ENCODE data around the gene MT1E.

MT1E gene

GRCh38 chr16:56628486-56629350 is 3.1 kb downstream of the MT1E start:
- no peak for DNase-seq

- DNase-seq = no peak
Measured at GRCh38 chr16:56629531-56629930, 4.0 kb downstream of the MT1E start.

- DNase-seq = no peak
Measured at GRCh38 chr16:56630134-56630533, 4.6 kb downstream of the MT1E start.

- DNase-seq = no peak
Measured at GRCh38 chr16:56631197-56631596, 5.6 kb downstream of the MT1E start.

GRCh38 chr16:56631832-56632155 is 6.2 kb downstream of the MT1E start:
- DNase-seq = no peak

- DNase-seq = peak; percentile 72
Measured at GRCh38 chr16:56632156-56632847, 6.7 kb downstream of the MT1E start, which contains the start of gene MT1M. Gene MT1M (plus strand): TSS chr16:56632659. CDS start chr16:56632732, 73 bp downstream.

- DNase-seq = no peak
Measured at GRCh38 chr16:56632848-56633365, 7.3 kb downstream of the MT1E start.

GRCh38 chr16:56633535-56633934 is 8.0 kb downstream of the MT1E start:
- DNase-seq = no peak

GRCh38 chr16:56634715-56635440 is 9.3 kb downstream of the MT1E start:
- DNase-seq = no peak

GRCh38 chr16:56635441-56635967 is 9.9 kb downstream of the MT1E start:
- no peak for DNase-seq

- DNase-seq = no peak
Measured at GRCh38 chr16:56636616-56637413, 11.2 kb downstream of the MT1E start.

GRCh38 chr16:56637814-56638750 is 12.5 kb downstream of the MT1E start, which contains the start of gene MT1A:
Gene MT1A (plus strand): TSS chr16:56638666. CDS start chr16:56638739, 73 bp downstream.
- DNase-seq = peak; percentile 44

GRCh38 chr16:56639045-56639444 is 13.5 kb downstream of the MT1E start:
- no peak for DNase-seq

- no peak for DNase-seq
Measured at GRCh38 chr16:56640076-56640475, 14.5 kb downstream of the MT1E start.

- DNase-seq = no peak
Measured at GRCh38 chr16:56641166-56641565, 15.6 kb downstream of the MT1E start.

- DNase-seq = peak; percentile 27
Measured at GRCh38 chr16:56643080-56643778, 17.6 kb downstream of the MT1E start.

GRCh38 chr16:56643833-56644232 is 18.3 kb downstream of the MT1E start:
- DNase-seq = no peak

- DNase-seq = no peak
Measured at GRCh38 chr16:56645311-56645710, 19.7 kb downstream of the MT1E start.

- DNase-seq = no peak
Measured at GRCh38 chr16:56645838-56646237, 20.3 kb downstream of the MT1E start.

All from midbrain (tissue), 1 donor.